ENCODE measurements around the gene MYRIP. TPM values are rescaled to one million over a fixed set of nuclear protein-coding genes. Genes with fewer than 3 reads are reported as not detected.

Gene MYRIP
- total and polyA plus RNA-seq, 10 of the 15 experiments (the other 5 are each of a cell fraction or from before 2014, with no cell fraction given), result 0.03 to 0.08 (median 0.04) TPM; not detected in 6

DNA sequence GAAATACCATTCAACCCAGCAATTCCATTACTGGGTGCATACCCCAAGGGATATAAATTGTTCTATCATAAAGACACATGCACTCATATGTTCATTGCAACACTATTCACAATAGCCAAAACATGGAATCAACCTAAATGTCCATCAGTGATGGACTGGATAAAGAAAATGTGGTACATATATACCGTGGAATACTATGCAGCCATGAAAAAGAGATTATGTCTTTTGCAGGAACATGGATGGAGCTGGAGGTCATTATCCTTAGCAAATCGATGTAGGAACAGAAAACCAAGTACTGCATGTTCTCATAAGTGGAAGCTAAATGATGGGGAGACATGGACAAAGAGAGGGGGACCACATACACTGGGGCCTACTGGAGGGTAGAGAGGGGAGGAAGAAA lies 5.5 kb upstream of the MYRIP start:
- WGBS (ENCODE audit: insufficient coverage, insufficient replicate concordance, low lambda C conversion rate, missing lambda C conversion rate), result 0% methylated on average over 2 of the region's 2 CpGs
- no peaks in the 10 kb centered on the region for H4K20me1 ChIP-seq (ENCODE audit: control insufficient read depth, insufficient read depth)
- in situ Hi-C loops (cut with MboI) (no loop called here), intact Hi-C loops (cut with micrococcal nuclease; ENCODE audit: unreplicated experiment) (no loop called here)
- ATAC-seq (no peak), DNase-seq (ENCODE audit: low read depth, low spot score) (no peak), FAIRE-seq (peak; percentile 18)
- H3K36me3 ChIP-seq (ENCODE audit: control insufficient read depth in 2 of 2, insufficient read depth in 2 of 2, low read length in 1 of 2), result no peaks in the 10 kb centered on the region
- RAD21 ChIA-PET (ENCODE audit: unreplicated experiment), result no interaction called here
- H2AFZ ChIP-seq (ENCODE audit: control insufficient read depth, low read depth, low read length), result no peak overlapping the region
- H3K9me3 ChIP-seq (replicated peaks; ENCODE audit: control insufficient read depth, insufficient read depth, low read length), result no peaks in the 10 kb centered on the region; the same call in 2 of the 3 replicates
- no peak overlapping the region for H3K27ac ChIP-seq (ENCODE audit: control insufficient read depth, insufficient read depth)
- no TSS peak for BruUV-seq (replicated peaks)
- TF ChIP-seq SMARCA5 (IDR thresholded peaks at IDR 0.05), result no peak
- TF ChIP-seq, protein P1, sequence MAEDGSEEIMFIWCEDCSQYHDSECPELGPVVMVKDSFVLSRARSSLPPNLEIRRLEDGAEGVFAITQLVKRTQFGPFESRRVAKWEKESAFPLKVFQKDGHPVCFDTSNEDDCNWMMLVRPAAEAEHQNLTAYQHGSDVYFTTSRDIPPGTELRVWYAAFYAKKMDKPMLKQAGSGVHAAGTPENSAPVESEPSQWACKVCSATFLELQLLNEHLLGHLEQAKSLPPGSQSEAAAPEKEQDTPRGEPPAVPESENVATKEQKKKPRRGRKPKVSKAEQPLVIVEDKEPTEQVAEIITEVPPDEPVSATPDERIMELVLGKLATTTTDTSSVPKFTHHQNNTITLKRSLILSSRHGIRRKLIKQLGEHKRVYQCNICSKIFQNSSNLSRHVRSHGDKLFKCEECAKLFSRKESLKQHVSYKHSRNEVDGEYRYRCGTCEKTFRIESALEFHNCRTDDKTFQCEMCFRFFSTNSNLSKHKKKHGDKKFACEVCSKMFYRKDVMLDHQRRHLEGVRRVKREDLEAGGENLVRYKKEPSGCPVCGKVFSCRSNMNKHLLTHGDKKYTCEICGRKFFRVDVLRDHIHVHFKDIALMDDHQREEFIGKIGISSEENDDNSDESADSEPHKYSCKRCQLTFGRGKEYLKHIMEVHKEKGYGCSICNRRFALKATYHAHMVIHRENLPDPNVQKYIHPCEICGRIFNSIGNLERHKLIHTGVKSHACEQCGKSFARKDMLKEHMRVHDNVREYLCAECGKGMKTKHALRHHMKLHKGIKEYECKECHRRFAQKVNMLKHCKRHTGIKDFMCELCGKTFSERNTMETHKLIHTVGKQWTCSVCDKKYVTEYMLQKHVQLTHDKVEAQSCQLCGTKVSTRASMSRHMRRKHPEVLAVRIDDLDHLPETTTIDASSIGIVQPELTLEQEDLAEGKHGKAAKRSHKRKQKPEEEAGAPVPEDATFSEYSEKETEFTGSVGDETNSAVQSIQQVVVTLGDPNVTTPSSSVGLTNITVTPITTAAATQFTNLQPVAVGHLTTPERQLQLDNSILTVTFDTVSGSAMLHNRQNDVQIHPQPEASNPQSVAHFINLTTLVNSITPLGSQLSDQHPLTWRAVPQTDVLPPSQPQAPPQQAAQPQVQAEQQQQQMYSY (CRISPR knock-in tag; IDR thresholded peaks at IDR 0.05), result no peak
- TF ChIP-seq GABPA (IDR thresholded peaks at IDR 0.05; ENCODE audit: low read depth), result no peak
- no peak for TF ChIP-seq NFXL1 (IDR thresholded peaks at IDR 0.05; ENCODE audit: borderline replicate concordance)
- no peak for TF ChIP-seq IKZF1 (conservative IDR thresholded peaks at IDR 0.05)
- TF ChIP-seq YY1 (IDR thresholded peaks at IDR 0.05; ENCODE audit: low read depth, low read length), result no peak
- no peak for TF ChIP-seq RUNX3 (IDR thresholded peaks at IDR 0.05; ENCODE audit: low read length)
- TF ChIP-seq POLR2A (IDR thresholded peaks at IDR 0.05; ENCODE audit: low read depth, low read length), result no peak
- no peak for TF ChIP-seq SUZ12 (IDR thresholded peaks at IDR 0.05; ENCODE audit: unreplicated experiment)
- TF ChIP-seq EZH2 (IDR thresholded peaks at IDR 0.05; ENCODE audit: borderline replicate concordance, control insufficient read depth, low read depth, low read length), result no peak
- TF ChIP-seq, protein P2, sequence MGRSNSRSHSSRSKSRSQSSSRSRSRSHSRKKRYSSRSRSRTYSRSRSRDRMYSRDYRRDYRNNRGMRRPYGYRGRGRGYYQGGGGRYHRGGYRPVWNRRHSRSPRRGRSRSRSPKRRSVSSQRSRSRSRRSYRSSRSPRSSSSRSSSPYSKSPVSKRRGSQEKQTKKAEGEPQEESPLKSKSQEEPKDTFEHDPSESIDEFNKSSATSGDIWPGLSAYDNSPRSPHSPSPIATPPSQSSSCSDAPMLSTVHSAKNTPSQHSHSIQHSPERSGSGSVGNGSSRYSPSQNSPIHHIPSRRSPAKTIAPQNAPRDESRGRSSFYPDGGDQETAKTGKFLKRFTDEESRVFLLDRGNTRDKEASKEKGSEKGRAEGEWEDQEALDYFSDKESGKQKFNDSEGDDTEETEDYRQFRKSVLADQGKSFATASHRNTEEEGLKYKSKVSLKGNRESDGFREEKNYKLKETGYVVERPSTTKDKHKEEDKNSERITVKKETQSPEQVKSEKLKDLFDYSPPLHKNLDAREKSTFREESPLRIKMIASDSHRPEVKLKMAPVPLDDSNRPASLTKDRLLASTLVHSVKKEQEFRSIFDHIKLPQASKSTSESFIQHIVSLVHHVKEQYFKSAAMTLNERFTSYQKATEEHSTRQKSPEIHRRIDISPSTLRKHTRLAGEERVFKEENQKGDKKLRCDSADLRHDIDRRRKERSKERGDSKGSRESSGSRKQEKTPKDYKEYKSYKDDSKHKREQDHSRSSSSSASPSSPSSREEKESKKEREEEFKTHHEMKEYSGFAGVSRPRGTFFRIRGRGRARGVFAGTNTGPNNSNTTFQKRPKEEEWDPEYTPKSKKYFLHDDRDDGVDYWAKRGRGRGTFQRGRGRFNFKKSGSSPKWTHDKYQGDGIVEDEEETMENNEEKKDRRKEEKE (IDR thresholded peaks at IDR 0.05), result no peak
- no peak for TF ChIP-seq BCL11A (IDR thresholded peaks at IDR 0.05; ENCODE audit: low read depth, low read length)
- TF ChIP-seq PAX5 (IDR thresholded peaks at IDR 0.05; ENCODE audit: borderline replicate concordance, low read depth, low read length), result no peak
- no peak overlapping the region for H3K9ac ChIP-seq (ENCODE audit: control insufficient read depth, insufficient read depth, low read length)
- no peaks in the 10 kb centered on the region for H3K4me1 ChIP-seq (ENCODE audit: control insufficient read depth, insufficient read depth, low read length)
- H3K4me2 ChIP-seq (ENCODE audit: control insufficient read depth, insufficient read depth), result no peak overlapping the region
- no peaks in the 10 kb centered on the region for H3K79me2 ChIP-seq (ENCODE audit: control insufficient read depth, insufficient read depth, low read length)
- H3K27me3 ChIP-seq (replicated peaks in 1 of 2; ENCODE audit: control insufficient read depth in 2 of 2, insufficient read depth in 2 of 2, low read length in 1 of 2), result peaks cover 0 to 7% of the 10 kb centered on the region in 2 experiments; a peak in 2 of 4 replicates
- POLR2A ChIA-PET, result no interaction called here
- CTCF ChIA-PET, result no interaction called here
- no peak overlapping the region for H3K4me3 ChIP-seq
- SMC1A ChIA-PET (ENCODE audit: uncharacterized antibody, unreplicated experiment), result no interaction called here

Measured in GM12878 (cell line).